ENCODE measurements around the gene TRAPPC3. TPM values are rescaled to one million over a fixed set of nuclear protein-coding genes. Genes with fewer than 3 reads are reported as not detected.
A peak's percentile ranks its signal among the peaks of the same experiment; 100 is the strongest.

Gene TRAPPC3
- total RNA-seq, 1 donor = 80.8 TPM

DNA sequence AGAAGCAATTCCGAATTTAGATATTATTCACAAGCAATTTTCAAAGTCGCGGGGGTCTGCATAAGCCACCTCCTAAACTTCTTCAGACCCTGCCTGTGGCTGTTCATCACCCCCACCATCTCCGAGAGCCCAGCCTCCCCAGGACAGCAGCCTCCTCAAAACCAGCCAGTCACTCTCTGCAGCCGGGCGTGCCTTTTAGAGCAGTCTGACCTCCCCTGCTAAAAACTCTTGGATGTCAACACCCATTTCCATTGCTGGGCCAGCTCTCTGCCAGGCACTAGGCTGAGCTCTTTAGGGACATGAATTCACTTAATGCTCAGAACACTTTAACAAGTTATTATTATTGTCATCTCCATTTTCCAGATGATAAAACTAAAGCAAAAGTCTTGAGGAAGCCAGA lies 48.9 kb downstream of the TRAPPC3 start:
- H3K4me3 ChIP-seq (ENCODE audit: low read depth, low read length) = no peak overlapping the region
- peak; percentile 37 for DNase-seq (ENCODE audit: low read depth)
- TF ChIP-seq, protein P1, sequence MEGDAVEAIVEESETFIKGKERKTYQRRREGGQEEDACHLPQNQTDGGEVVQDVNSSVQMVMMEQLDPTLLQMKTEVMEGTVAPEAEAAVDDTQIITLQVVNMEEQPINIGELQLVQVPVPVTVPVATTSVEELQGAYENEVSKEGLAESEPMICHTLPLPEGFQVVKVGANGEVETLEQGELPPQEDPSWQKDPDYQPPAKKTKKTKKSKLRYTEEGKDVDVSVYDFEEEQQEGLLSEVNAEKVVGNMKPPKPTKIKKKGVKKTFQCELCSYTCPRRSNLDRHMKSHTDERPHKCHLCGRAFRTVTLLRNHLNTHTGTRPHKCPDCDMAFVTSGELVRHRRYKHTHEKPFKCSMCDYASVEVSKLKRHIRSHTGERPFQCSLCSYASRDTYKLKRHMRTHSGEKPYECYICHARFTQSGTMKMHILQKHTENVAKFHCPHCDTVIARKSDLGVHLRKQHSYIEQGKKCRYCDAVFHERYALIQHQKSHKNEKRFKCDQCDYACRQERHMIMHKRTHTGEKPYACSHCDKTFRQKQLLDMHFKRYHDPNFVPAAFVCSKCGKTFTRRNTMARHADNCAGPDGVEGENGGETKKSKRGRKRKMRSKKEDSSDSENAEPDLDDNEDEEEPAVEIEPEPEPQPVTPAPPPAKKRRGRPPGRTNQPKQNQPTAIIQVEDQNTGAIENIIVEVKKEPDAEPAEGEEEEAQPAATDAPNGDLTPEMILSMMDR (IDR thresholded peaks at IDR 0.05; ENCODE audit: insufficient read depth, low read length) = no peak

DNA sequence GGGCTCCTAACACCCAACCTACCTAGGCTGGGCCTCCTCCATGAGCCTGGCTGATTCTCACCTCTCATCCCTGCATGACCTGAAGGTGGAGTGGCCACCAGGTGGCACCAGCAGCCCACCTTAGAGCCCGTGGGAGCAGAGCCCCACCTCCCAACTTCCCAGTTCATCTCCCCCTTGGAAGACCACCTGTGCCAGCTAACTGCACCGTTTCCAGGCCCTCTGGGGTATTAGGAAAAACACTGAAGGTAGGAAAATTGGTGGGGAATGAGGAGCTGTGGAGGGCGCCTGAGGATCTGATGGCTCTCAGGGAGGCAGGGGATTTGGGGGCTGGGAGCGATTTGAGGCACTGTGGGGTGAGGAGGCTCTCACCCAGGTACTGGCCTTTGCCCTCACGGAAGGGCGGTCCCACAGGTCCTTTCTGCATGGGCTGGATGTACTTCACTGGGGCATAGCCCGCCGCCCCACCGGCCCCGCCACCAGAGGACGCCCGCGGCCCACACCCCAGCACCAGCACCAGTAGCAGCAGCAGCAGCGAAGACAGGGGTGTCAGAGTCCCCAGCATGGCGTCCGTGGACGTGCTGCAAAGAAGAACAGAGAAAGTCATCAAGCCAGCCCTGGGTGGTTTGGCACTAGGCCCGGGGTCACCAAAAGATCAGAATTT lies 49.5 kb downstream of the TRAPPC3 start:
- no peak overlapping the region for H3K4me3 ChIP-seq (ENCODE audit: low read depth, low read length)
- DNase-seq (ENCODE audit: low read depth) = peak; percentile 77
- TF ChIP-seq, protein P1 (IDR thresholded peaks at IDR 0.05; ENCODE audit: insufficient read depth, low read length) = peak; percentile 84

DNA sequence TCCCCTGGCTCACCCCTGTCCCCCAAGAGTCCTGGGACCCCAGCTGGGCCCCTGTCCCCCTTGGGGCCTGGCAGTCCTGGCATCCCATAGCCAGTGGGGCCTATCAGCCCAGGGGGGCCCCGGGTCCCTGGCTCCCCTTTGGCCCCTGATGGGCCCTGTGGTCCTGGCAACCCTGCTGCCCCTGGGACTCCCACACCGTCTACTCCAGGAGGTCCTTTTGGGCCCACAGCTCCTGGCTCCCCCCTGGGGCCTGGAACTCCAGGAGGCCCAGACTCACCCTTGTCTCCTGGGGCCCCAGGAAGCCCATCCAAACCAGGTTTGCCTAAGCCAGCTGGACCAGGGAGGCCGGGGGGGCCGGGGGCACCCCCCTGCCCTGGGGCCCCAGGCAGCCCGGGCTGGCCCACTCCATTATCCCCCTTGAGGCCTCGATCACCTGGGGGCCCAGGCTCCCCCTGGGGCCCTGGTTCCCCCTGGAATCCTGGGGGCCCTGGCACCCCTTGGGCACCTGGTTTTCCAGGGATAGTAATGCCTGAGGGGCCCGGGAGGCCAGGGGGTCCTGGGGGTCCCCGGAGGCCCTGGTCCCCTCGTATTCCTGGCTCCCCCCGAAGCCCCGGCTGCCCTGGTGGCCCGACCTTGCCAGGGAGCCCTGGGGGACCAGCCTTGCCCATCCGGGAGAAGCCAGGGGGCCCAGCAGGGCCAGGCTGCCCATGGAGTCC lies 50.5 kb downstream of the TRAPPC3 start:
- TF ChIP-seq, protein P1 (IDR thresholded peaks at IDR 0.05; ENCODE audit: insufficient read depth, low read length) = no peak
- no peak for DNase-seq (ENCODE audit: low read depth)

DNA sequence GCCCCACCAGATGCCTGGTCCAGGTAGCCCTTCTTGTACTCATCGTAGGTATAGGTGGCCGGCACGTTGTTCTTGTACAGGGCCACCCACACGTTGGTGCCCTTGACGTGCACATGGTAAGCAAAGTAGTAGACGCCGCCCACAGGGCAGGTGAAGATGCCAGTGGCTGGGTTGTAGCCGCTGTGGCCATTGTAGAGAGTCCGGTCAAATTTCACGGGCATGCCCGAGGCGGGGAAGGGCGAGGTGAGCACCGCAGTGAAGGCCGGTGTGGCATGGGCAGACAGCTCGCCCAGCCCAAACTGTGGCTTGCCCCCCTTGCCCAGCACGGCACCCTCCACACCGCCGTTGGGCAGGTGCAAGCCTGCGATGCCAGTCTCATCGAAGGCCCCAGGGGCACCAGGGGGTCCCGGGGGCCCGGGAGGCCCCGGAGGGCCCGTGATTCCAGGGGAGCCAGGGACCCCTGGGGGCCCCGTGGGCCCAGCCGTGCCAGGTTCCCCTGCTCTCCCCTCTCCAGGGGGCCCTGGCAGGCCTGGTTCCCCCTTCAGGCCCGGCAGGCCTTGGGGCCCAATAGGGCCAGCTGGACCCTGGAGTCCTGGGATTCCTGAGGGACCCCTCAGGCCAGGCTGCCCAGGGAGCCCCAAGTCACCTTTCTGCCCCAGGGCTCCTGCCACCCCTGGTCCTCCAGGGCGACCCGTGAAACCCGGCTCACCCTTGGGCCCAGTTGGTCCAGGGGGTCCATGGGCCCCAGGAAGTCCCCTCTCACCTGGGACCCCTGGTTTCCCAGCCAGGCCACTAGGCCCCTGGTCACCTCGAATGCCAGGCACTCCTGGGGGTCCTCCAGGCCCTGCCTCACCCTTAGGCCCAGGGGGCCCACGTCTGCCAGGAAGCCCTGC lies 51.3 kb downstream of the TRAPPC3 start:
- no peak overlapping the region for H3K4me3 ChIP-seq (ENCODE audit: low read depth, low read length)
- TF ChIP-seq, protein P1 (IDR thresholded peaks at IDR 0.05; ENCODE audit: insufficient read depth, low read length) = no peak
- DNase-seq (ENCODE audit: low read depth) = no peak

More for the DNA sequence above, 50.5 kb downstream of the TRAPPC3 start:
- H3K4me3 ChIP-seq (ENCODE audit: low read depth, low read length) = no peak overlapping the region

DNA sequence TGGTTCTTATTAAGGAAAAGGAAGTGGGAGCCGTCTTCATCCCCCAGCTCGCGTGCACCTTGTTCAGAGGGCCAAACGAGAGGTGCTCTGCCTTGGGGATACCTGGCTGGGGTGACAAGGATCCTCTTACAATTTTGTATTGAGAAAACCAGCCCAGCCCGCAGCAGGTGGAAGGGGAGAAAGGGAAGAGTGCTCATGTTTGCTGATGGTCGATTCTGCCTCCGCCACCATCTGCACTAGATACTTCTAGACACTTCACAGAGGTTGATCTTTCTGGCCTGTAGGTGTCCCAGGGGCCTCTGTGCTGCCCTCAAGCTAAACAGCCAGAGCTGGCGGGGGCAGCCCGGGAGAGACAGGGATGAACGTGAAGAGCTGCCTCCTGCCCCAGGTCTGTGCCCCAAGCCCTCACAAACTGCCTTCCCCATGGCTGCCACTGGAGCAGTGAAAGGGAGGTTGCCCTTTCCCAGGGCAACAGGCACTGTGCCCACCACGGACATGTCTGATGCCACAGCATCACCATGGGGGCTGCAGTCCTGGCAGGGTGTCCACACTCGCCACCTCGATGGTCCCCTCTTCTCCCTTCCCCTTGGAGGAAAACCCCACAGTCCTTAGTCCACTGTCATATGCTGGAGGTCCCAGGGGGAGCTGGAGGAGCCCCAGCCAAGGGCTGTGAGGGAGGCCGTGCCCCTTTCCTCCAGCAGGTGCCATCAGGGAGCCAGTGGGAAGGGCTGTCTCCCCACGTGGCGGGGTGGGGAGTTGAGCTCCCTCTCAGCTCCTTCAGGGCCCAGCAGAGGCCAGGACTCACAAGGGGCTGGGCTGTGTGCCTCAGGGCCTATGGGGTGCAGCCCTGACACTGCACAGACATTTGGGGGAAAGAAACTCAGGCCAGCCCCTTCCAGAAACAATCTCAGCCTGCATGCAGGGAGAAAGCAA lies 52.5 kb downstream of the TRAPPC3 start:
- no peak for DNase-seq (ENCODE audit: low read depth)

More for the DNA sequence above, 52.5 kb downstream of the TRAPPC3 start:
- TF ChIP-seq, protein P1 (IDR thresholded peaks at IDR 0.05; ENCODE audit: insufficient read depth, low read length) = no peak
- no peak overlapping the region for H3K4me3 ChIP-seq (ENCODE audit: low read depth, low read length)

All from fibroblast of the aortic adventitia (primary cell).